Activated CD4-positive, alpha-beta T cell treated with anti-CD3 and anti-CD28 coated beads, Interleukin-2, amount 50 U/mL, for 4 hours (primary cell): Measurements from ENCODE around the gene MAST4.

Experiments
- DNase-seq, 2 experiments: peaks; one replicate each; pipeline ENCODE4 v3.0.0-alpha.2; 2020

Gene MAST4

DNA sequence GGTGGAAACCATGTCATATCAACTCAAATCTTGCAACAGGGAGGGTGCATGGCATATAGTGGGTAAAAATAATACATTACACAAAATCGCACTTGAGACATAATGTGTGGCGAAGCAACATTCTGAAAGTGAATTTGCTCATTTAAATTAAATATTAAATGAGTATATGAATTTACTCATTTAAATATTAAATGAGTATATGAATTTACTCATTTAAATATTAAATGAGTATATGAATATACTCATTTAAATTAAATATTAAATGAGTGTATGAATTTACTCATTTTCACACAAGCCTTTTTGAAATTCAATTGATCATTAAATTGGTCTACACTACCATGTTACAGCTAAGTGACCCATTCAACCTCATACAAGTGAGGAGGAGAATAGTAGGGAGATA is 10.5 kb downstream of the MAST4 start:
- no peak for DNase-seq

DNA sequence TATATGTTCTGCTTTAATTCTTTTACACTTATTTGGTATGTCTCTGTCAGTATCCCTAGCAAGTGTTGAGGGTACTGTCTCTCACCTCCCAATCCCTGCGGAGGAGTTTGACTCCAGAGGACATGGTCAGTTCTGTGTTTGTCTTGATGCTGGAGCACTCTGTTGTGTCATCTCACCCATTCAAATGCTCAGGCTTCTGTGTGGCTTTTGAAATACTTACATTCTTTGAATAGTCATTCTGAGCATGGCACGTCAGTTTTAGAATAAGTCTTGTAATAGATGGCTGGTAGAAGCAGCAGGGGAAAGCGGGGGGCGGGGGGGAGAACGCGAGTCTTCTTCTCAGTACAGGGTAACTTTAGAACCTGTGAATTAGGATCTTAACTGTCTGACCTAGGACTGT is 12.3 kb downstream of the MAST4 start:
- no peak for DNase-seq

DNA sequence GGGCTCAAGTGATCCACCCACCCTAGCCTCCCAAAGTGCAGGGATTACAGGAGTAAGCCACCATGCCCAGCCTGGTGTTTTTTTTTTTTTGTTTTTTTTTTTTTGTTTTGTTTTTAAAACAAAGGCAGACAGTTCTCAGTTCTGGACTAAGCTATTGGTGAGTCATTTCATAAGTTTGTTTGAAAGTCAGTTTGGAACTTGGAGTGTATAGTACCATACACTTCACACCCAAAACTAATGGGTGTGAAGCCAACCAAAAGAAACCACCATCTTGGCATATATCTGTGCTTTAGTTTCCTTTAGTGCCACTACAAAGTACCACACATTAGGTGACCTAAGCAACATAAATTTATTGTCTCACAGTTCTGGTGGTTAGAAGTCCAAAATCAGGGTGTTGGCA is 13.4 kb downstream of the MAST4 start:
- no peak for DNase-seq

DNA sequence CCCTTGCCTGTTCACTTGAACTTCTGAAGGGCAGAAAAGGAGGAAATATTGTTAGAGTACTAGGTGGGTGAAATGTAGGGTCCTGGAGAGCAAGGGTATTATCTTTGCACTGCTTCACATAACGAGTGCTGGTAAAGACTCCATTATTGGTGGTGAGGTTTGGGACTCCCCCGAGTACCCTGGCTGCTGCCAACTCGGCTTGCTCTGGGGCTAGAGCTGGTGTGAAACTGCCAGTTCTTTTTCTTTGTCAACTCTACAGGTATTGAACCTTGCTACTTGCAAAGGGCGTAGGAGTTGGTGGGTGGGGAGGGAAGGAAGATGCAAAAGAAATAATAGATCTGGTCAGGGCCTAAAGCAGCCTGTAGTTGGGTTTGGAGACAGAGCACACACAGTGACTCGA is 16.0 kb downstream of the MAST4 start:
- no peak for DNase-seq

DNA sequence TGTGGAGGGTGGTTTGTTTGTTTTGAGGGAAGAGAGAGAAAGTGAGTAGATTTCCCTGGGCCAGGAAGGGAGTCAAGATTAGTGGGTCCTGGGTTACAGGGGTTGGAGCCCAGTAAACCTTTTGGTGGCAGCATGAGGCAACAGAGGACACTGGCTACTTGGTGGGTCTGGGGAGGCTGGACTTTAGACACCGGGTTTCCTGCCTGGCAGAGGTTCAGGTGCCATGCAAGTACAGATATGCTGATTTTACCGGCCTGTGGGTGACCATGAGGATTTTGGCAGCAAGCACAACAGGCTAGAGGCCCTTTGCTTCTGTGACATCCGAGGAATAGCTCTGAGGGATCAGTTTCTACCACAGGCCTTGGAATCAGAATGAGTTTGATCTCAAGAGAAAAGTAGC is 18.9 kb downstream of the MAST4 start:
- no peak for DNase-seq

DNA sequence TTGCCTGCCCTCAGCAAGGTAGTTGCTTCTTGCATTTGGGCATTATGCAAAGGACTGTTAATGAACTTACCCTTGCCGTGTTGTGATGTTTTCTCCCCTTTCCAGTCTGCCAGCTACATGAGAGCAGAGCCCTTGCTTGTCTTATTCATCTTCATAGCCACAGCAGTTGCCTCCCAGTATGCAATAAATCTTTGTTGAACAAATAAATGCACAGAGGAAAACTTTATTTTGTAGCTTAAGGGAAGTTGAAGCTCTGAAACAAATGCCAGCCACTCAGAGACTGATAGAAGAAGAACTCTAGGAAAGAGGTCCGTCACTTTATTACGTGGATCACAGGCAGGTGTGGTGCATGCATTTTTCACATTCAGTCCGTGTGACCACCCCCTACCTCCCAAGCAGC is 19.7 kb downstream of the MAST4 start:
- DNase-seq, result no peak

DNA sequence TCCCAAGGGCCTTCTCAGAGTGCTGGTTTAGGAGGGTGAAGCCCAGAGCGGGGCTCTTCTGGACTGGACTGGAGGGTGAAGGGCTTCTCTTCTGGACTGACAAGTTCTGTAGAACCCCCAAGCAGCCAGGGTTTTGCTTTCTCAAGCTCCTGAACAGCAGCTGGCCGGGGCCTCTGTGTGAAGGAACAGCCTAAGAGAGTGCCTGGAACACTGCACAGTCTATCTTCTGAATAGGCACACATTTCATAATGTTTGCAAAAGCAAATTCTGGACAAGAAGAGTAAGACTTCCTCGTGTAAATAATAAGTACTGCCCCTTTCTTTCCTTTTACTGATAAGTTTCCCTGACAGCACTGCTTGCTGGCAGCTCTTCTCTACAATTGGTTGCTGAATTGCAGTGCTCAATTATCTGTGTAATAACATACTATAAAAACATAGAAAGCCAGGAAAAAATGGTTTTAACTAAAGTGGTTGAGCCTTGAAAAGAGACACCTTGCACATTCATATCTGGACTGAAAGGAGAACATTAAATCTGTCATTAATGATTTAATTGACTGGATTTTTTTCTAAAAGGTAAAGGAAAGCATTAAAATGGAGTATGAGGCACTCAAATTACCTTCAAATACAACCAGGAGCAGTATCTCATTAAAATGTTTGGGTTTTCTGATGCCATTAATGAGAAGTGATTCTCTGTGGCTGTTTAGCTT is 20.5 kb downstream of the MAST4 start:
- no peak for DNase-seq

DNA sequence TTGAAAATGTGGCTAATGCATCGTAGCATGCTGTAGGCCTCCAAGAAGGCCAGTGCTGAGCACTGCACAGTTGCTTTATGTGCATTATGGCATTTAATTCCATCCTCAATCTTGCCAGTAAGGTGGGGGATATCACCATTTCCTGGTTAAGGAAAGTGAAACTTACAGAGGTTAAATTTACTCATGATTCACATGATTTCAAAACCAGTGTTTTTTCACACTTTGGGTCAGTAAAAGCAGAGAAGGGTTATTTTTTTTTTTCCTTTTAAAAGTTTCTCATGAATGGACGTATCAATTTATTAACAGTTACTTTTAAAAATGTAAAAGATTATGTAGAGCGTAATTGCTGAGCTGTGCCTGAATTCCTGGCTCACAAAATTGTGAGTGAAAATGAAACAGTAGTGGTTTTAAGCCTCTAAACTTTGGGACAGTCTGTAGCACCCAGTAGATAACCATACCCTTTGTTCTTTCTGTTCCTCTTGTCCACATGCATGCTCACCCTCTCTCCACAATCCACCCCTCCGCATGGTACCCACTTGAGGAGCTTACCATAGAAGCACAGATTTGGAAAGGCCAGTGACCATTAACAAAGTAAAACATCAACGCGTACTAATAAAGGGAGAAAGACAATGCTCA is 21.2 kb downstream of the MAST4 start:
- DNase-seq, result no peak

DNA sequence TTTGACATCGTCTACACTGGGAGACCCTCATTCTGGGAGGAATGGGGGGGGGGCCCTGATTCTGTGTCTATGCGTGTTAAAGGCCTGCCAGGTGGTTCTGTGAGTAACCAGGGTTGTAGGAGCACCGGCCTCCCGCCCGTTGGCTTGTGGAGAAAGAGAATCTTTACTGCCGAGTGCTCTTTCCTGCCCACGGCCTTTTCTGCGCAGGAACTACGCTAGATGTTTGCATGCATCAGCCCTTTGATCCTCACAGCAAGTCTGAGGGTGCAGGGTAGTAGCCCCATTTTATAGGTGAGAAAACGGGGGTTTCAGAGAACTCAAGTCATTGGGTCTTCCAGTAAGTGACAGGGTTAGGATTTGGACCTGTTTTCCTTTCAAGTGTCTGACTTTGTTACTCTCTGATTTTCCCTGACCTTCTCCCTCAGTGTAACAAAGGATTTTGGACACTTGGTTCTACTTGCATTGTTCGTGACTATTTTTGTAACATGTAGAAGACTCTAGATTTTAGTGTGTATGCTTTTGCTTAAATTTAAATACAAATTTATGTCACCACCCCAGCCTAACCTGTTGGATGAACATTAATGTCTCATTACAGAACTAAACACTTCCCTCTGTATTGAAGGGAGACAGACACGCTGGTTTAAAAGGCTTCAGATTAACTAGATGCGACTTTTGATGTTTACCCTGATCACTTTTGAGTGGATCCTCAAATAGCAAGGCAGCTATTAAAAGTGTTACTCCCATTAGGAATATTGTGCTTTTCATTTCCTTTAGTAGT is 22.0 kb downstream of the MAST4 start:
- no peak for DNase-seq

DNA sequence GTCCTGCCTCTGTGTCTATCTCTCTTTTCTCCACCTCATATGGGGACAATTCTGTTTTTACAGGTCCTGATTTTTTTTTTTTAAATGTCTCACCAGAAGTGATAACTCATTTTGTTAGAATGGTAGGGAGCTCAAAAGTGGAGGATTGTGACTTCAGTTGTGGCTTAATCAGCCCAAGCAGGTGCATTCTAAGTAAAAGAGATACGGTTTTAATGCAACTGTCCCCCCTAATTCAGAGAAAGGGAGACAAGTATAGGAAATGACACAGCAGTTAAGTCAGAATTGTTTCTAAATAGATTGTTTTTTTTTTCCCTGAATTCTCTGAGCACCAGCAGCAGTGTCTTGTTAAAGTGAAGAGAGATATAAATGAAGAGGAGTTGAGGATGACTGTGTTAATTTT is 24.5 kb downstream of the MAST4 start:
- DNase-seq, result no peak

DNA sequence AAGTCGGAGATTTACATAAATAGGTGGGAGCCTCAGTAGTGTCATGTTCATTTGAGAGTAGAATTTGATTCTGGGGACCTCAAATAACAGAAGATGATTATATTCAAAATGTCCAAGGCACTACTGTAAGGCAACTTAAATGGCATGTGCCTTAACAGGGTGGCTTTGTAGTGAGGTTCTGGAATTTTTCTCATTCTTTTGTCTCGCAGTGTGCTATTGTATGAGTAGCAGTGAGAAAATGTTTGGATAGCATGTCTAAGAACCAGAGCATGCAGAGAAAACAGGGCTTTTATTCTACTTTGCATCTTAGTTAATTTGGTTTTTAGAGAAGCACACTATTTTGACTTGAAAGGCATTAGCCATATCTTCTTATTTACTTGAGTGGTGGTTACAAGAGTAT is 25.0 kb downstream of the MAST4 start:
- DNase-seq, result no peak

DNA sequence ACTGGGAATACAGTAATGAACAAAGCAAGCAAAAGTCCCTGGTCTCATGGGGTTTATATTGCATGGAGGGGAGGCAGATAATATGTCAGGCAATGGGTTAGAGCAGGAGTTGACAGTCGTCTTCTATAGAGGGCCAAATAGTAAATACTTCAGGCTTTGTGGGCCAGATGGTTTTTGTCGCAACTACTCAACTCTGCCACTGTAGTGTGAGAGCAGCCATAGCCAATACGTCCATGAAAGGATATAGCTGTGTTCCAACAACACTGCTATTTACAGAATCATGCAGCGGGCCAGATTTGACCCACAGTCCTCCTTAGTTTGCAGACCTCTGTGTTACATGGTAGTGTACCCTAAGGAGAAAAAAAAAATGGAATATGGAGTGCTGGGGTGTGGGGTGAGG is 25.5 kb downstream of the MAST4 start:
- no peak for DNase-seq

DNA sequence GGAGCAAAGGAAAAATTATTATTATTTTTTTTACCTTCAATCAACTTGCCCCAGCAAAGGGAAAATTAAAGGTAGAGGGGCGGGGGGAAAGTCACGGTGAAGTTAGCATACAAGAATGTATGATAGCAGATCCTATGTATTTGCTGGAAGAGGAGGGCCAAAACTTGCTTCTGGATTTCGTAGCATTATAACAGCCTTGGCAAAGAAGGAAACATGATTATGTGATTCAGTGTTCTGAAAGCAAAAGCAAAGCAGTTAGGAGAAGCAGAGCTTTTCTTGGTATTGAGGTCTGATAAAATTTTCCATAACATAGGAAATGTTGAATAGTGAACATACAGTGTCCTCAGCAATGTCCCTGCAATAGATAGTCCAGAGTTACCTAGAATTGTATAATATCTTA is 32.4 kb downstream of the MAST4 start:
- DNase-seq, result no peak

DNA sequence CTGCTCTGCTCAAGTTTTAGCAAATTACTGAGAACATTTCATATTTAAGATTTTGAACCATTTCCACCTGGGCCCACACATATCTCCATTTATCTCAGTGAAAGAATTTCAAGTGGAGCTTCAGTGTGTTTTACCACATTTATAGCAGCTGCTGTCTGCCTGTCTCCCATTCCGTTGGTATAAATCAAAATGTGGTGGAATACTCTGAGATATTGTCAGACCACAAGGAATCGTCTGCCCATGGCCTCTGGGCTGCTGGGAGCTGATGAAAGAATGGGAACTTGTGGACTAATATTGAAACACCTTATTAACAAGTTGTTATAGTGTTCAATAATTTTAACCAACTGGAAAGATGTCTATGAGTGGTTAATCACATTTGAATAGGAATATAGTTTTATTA is 33.3 kb downstream of the MAST4 start:
- no peak for DNase-seq

DNA sequence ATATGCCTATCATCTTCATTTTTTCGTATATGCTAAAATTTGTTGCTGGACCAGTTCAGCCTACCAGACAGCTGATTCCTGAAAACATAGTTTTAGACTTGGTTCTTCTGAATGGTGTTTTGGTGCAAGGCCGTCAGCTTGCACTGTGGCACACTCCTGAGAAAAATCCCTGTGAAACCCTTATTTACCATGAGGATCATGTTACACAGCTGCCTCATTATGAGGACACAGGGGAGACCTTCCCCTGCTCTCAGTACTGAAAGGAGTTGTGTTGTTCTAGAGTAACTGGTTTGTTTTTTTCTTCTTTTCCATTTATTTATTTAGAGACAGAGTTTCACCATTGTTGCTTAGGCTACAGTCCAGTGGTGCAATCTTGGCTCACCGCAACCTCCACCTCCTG is 37.6 kb downstream of the MAST4 start:
- no peak for DNase-seq

DNA sequence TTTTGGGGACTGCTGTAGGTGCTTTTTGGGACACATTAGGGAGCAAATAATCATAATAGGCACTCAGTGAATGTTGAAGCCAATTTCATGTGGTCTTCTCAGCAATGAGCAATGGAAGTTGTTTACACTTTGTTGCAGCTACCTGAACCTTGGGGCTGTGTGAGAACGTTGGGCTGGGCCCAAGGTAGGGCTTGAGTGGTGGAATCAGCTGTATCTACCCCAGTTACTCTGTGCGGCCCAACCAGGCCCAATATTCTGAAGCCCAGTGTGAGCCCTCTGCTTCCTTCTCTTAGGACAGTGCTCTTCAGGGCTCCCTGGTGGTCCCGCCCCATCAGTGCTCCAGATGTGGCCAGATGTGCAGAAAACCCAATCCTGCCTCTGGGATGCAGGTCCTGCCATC is 38.4 kb downstream of the MAST4 start:
- no peak for DNase-seq

DNA sequence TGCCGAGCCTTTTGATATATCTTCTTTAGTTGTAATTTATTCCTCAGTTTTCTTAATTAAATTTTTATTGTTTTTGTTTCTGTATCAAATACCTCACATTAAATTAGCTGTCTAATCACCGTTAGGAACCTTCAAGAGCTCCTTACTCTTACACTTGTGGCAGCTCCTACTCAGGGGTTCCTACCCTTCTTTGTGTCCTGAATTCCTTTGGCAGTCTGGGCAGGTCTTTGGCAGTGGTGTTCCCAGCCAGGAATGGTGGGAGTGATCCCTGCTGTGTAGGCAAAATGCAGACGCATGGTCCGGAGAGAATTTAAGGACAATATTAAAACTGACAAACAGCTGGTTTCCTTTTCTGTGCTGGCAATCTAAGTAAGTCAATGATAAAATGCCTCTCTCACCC is 41.8 kb downstream of the MAST4 start:
- DNase-seq, result no peak

DNA sequence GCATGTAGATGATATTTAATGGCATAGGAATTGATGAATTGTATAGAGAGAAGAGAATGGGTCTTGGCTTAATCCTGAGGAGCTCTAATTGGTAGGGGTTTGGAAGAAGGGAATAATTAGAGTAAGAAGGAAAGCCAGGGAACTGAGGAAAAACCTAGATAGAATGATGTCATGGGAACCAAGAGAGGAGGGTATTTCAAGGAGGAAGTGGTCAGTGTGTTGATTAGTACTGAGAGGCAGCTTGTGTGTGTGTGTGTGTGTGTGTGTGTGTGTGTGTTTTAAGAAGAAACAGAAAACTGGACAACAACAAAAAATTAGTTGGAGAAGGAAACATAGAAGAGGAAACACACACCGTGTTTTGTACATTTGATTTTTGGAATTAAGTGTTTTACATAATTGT is 42.8 kb downstream of the MAST4 start:
- no peak for DNase-seq

DNA sequence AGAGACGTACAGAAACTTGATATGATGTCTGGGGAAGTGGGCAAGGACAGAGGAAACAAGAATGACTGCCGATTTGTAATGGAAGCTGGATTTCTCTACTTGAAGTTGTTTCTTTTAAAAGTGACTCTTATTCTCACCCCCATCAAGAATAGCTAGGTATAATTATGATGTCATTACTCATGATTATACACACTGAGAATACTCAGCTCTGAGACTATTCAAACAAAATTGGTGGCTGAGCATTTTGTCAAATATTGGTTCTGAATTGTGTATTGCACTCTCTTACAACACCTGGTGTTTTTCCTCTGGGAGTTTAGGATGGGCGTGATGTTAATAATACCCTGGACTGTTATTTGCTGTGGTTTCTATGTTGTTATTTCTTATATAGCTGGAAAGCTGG is 46.3 kb downstream of the MAST4 start:
- no peak for DNase-seq

DNA sequence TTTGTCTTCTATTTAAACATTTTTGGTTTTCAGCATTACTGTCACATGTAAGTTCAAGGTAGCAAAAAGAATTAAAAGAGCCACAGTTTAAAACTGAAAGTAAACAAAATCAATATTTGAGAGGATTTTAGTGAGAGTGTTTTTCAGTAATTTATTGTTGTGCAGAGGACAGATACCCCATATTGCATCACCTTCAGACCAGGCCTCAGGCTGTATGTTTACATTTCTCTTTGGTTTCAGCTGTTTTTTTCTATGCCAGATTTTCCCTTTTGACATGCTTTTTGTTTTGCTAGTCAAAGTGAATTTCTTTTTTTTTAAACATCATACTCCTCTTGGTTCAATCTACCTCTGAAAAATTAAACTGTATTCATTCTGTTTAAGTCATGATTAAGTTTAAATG is 47.2 kb downstream of the MAST4 start:
- no peak for DNase-seq

DNA sequence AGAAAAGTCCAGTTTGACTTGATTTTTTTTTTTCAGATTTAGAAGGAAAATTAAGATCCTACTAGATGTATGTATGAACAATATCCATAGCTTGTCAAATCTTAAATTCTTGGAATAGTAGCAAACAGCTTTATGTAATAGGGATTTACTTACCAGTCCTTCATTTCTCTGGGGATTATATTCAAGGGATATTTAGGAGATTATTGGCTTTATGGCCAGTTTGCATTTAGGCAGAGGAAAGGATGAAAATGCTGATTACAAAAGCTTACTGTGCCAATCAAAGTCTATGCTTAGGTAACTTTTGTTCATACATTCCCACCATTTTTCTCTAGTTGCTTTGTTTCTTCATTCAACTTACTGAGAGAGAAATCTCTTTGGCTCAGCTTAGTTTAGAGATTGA is 47.9 kb downstream of the MAST4 start:
- no peak for DNase-seq

DNA sequence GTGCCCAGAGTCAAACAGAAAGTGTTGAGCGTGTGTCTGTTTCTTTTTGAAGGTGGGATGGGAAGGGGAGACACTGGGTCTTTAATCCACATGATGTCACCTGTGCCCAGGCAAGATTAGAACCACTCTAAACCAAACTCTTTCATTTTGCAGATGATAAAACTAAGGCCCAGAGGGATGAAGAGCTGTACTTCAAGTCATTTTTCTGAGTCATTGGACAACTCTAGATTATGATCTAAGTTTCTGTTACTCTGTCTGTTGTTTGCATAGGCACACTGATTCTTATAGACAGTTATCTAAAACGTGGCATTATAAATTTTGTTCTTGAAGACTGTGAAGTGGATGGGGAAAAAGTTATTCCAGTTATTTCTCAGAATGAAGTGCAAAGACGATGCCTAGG is 48.8 kb downstream of the MAST4 start:
- no peak for DNase-seq

DNA sequence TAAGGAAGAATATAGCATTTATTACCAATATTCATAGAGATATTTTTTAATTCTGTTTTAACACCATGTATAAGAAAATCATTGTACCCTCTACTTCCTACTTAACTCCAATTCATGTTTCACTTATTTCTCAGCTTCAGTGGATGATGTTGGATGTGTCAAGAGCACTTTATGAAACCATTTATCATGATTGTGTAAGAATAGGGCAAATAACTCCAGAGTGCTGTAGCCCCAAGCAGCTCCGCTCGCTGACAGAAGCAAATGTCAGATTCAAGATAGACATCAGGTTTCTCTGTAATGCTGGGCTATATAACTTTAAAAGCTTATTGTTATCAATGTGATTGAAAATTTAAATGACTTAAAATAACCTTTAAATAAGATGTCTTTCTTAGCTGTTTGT is 50.4 kb downstream of the MAST4 start:
- DNase-seq, result no peak

DNA sequence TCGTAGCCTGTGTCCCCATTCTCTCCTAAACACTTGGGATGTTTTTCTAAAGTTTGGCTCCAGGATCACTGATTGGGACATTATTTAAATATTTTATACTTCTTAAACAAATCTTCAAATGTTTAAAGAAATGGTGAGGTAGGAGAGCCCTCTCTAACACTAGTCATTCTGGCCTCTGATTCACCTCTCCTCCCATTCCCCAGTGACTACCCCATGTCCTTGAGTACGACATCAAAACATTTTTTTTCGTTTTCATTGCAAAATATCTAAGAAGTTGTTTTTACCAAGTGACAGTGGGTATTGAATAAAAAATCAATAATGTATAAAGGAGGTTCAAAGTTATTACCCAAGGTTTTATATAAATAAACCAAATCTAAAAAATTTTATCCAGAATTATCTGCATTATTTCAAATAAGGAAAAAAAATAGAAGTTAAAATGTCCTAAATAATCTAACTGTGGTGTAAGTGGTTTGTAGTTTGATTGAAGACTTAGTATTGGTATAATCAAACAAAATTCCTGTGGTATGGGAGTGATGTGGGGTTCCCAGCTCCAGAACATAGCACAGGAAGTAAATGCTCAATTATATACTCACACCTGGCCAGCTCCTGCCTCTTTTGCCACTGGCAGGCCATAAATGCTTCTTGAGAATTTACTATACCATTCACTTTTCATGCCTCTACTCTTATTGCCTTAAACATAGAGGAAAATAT is 51.1 kb downstream of the MAST4 start:
- DNase-seq, result no peak
